ENCODE measurements around the gene MRPL10. TPM values are rescaled to one million over a fixed set of nuclear protein-coding genes. Genes with fewer than 3 reads are reported as not detected.
A peak's percentile ranks its signal among the peaks of the same experiment; 100 is the strongest.

Gene MRPL10
- total and polyA plus RNA-seq, 2 of the 8 experiments (the other 6 are each of a cell fraction or from before 2014, with no cell fraction given) = 85.3 to 214 TPM

DNA sequence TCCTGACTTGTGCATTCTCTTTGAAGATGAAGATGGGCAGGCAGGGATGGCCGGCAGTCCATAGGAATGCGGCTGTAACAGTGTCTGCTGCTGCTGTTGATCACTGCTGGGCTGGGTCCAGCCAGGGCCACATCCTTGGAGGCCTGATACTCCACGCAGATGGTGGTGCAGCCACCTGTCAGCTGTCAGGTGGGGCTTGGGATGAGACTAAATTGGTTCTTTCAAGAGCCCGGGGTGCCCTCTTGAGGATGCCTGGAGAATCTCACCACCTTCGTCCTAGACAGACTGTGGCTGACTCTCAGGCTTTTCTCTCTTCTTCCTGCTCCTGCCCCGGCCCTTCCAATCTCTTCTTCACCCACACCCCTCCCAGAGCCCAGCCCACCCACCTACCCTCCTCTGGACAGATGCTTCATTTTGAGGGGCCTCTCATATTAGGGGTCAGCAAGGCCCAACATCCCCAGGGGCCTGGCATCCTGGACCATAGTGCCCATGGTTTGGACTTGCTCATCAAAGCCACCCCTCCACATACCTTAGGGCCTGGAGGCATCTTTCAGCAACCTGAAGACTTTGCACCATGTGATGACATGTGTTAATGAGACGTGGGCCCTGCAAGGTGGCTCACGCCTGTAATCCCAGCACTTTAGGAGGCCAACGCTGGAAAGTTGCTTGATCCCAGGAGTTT is 28.9 kb downstream of the MRPL10 start:
- H4K20me1 ChIP-seq (replicated peaks in 1 of 2; ENCODE audit: control insufficient read depth in 1 of 2, insufficient read depth in 2 of 2, low read length in 2 of 2) = peaks cover 2% of the 10 kb centered on the region in 2 experiments
- H3K9ac ChIP-seq (replicated peaks in 1 of 4; ENCODE audit: extremely low read depth in 1 of 4, low read depth in 3 of 4, low read length in 3 of 4) = no peak overlapping the region
- no peak overlapping the region for H3K4me3 ChIP-seq (ENCODE audit: extremely low read depth in 1 of 4, insufficient read depth in 2 of 4, low read depth in 3 of 4, low read length in 4 of 4)
- FAIRE-seq (peak; percentile 78), DNase-seq (ENCODE audit: low read depth in 1 of 2, low spot score in 2 of 2) (peak in 1 of 2 experiments; percentile 74)
- H3K4ac ChIP-seq (replicated peaks; ENCODE audit: insufficient read length, low read depth, low read length) = no peak overlapping the region
- CTCF ChIA-PET (ENCODE audit: partially characterized antibody) = interaction anchor here (0.7 to 5.6 kb wide), 19 partner anchors 8 to 147 kb away, joined by 3 to 57 read pairs (median 4); partner anchors contain the start of gene TBX21
- H2BK15ac ChIP-seq (ENCODE audit: low read length) = no peak overlapping the region
- H2BK120ac ChIP-seq (replicated peaks; ENCODE audit: low read depth, low read length) = no peak overlapping the region
- H3K23ac ChIP-seq (ENCODE audit: insufficient read length) = no peak overlapping the region
- no peak overlapping the region for H4K5ac ChIP-seq (ENCODE audit: insufficient read length, low read depth, low read length)
- H3K27me3 ChIP-seq (replicated peaks in 1 of 4; ENCODE audit: control insufficient read depth in 3 of 4, extremely low read depth in 1 of 4, insufficient read depth in 3 of 4, low read length in 3 of 4) = no peaks in the 10 kb centered on the region
- no peak overlapping the region for H3K14ac ChIP-seq (ENCODE audit: insufficient read length)
- H3K18ac ChIP-seq (ENCODE audit: extremely low read depth, low read length) = no peak overlapping the region
- no peak overlapping the region for H3K4me2 ChIP-seq (ENCODE audit: insufficient read depth in 1 of 2, low read depth in 2 of 2, low read length in 2 of 2)
- H2BK12ac ChIP-seq (ENCODE audit: low read depth, low read length) = no peak overlapping the region
- H4K8ac ChIP-seq (ENCODE audit: extremely low read depth, insufficient read depth, low read length) = no peak overlapping the region
- no peak overlapping the region for H4K91ac ChIP-seq (replicated peaks; ENCODE audit: insufficient read length, low read length)
- POLR2A ChIA-PET (ENCODE audit: partially characterized antibody) = interaction anchor here (0.8 to 1.2 kb wide), 2 partner anchors 11 to 13 kb away, joined by 4 to 5 read pairs; no protein-coding TSS in a partner anchor
- no peaks in the 10 kb centered on the region for H3K23me2 ChIP-seq (ENCODE audit: low read depth, low read length)
- H3K27ac ChIP-seq (ENCODE audit: low read depth, low read length) = no peak overlapping the region
- no peaks in the 10 kb centered on the region for H3K4me1 ChIP-seq (replicated peaks in 1 of 4; ENCODE audit: control insufficient read depth in 3 of 4, insufficient read depth in 4 of 4, low read length in 3 of 4)
- H2BK20ac ChIP-seq (ENCODE audit: low read length) = no peak overlapping the region
- no peak overlapping the region for H3K56ac ChIP-seq (replicated peaks; ENCODE audit: insufficient read length, low read depth, low read length)
- no peak overlapping the region for H2AFZ ChIP-seq (ENCODE audit: low read length)
- no peaks in the 10 kb centered on the region for H3K79me1 ChIP-seq (ENCODE audit: low read depth, low read length)
- no peaks in the 10 kb centered on the region for H3K79me2 ChIP-seq (ENCODE audit: control insufficient read depth in 1 of 2, insufficient read depth in 2 of 2, low read length in 2 of 2)
- H3K9me3 ChIP-seq (ENCODE audit: insufficient read depth in 2 of 2, low read depth in 1 of 2, low read length in 1 of 2) = no peaks in the 10 kb centered on the region
- no peaks in the 10 kb centered on the region for H3K36me3 ChIP-seq (ENCODE audit: control insufficient read depth in 2 of 4, insufficient read depth in 4 of 4, low read length in 3 of 4)
- H2BK5ac ChIP-seq (ENCODE audit: low read depth, low read length) = no peak overlapping the region
- 44% methylated on average over 7 of the region's 9 CpGs; no CpG with 5 or more reads in 1 of the 2 experiments for WGBS, 2 experiments (ENCODE audit: extremely low coverage in 1 of 2, insufficient coverage in 1 of 2, insufficient read length in 1 of 2, insufficient replicate concordance in 2 of 2, low coverage in 1 of 2, low lambda C conversion rate in 2 of 2, missing lambda C conversion rate in 1 of 2)
- no peak overlapping the region for H2AK5ac ChIP-seq (ENCODE audit: low read depth, low read length)
- TF ChIP-seq SAP30 (IDR thresholded peaks at IDR 0.05; ENCODE audit: insufficient read depth, insufficient replicate concordance, low read length) (peak; percentile 85), SP1 (IDR thresholded peaks at IDR 0.05; ENCODE audit: low read depth, low read length) (no peak), EP300 (IDR thresholded peaks at IDR 0.05; ENCODE audit: borderline replicate concordance in 1 of 2, low read depth in 2 of 2, low read length in 2 of 2) (no peak), JUND (IDR thresholded peaks at IDR 0.05; ENCODE audit: low read length) (no peak), KDM4A (IDR thresholded peaks at IDR 0.05; ENCODE audit: low read depth, low read length, severe bottlenecking) (no peak), POU5F1 (IDR thresholded peaks at IDR 0.05; ENCODE audit: low read depth, low read length) (no peak), ASH2L (IDR thresholded peaks at IDR 0.05; ENCODE audit: low read length) (no peak), NANOG (IDR thresholded peaks at IDR 0.05; ENCODE audit: insufficient read depth, low read depth, low read length, poor library complexity, severe bottlenecking) (no peak), POLR2A (IDR thresholded peaks at IDR 0.05; ENCODE audit: control extremely low read depth in 1 of 2, low read depth in 2 of 2, low read length in 2 of 2) (no peak), CHD2 (IDR thresholded peaks at IDR 0.05; ENCODE audit: low read length) (no peak)
- TF ChIP-seq, protein P1, sequence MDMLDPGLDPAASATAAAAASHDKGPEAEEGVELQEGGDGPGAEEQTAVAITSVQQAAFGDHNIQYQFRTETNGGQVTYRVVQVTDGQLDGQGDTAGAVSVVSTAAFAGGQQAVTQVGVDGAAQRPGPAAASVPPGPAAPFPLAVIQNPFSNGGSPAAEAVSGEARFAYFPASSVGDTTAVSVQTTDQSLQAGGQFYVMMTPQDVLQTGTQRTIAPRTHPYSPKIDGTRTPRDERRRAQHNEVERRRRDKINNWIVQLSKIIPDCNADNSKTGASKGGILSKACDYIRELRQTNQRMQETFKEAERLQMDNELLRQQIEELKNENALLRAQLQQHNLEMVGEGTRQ (IDR thresholded peaks at IDR 0.05; ENCODE audit: low read length) = no peak

Measured in H1 (cell line).